ENCODE results near the gene PPP1R1C.

DNA sequence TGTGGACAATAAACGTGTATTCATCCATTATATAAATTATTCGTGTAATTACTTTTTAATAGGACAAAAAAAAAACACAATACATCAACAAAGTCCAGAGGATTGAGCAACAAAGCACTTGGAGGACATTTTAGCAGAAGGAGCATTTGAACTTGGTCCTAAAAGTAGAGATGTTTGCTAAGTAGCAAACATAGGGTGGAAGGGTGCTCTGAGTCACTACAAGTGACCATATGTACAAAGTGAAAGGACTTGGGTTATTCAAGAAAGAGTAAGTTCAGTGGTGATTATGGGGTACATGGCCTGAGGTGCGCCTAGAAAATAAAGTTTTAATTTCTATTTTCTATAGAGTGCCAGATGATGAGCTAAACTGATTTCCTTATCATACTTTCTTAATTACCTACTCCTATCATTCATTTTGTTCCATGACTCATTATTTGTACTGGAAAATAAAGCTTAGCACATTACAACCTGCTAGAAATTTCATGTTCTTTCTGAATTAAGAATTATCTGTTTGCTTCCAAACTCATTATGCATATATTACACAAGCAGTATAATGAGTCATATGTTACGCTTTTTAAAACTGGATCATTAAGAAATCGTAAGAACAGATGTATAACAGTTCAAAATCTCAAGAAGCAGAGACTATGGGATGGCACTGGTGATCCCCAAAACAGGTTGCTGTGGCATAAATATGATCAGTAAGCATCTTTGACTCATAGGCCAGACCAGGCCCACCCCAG is 13.1 kb upstream of the PPP1R1C start:
- no peak for TF ChIP-seq POLR2AphosphoS5 (IDR thresholded peaks at IDR 0.05; ENCODE audit: low read depth)
- TF ChIP-seq, protein P1, sequence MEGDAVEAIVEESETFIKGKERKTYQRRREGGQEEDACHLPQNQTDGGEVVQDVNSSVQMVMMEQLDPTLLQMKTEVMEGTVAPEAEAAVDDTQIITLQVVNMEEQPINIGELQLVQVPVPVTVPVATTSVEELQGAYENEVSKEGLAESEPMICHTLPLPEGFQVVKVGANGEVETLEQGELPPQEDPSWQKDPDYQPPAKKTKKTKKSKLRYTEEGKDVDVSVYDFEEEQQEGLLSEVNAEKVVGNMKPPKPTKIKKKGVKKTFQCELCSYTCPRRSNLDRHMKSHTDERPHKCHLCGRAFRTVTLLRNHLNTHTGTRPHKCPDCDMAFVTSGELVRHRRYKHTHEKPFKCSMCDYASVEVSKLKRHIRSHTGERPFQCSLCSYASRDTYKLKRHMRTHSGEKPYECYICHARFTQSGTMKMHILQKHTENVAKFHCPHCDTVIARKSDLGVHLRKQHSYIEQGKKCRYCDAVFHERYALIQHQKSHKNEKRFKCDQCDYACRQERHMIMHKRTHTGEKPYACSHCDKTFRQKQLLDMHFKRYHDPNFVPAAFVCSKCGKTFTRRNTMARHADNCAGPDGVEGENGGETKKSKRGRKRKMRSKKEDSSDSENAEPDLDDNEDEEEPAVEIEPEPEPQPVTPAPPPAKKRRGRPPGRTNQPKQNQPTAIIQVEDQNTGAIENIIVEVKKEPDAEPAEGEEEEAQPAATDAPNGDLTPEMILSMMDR (conservative IDR thresholded peaks at IDR 0.05; ENCODE audit: low read depth in 2 of 2) = no peak
- no peak for TF ChIP-seq EZH2 (IDR thresholded peaks at IDR 0.05; ENCODE audit: low read depth, unreplicated experiment)
- TF ChIP-seq, protein P2, sequence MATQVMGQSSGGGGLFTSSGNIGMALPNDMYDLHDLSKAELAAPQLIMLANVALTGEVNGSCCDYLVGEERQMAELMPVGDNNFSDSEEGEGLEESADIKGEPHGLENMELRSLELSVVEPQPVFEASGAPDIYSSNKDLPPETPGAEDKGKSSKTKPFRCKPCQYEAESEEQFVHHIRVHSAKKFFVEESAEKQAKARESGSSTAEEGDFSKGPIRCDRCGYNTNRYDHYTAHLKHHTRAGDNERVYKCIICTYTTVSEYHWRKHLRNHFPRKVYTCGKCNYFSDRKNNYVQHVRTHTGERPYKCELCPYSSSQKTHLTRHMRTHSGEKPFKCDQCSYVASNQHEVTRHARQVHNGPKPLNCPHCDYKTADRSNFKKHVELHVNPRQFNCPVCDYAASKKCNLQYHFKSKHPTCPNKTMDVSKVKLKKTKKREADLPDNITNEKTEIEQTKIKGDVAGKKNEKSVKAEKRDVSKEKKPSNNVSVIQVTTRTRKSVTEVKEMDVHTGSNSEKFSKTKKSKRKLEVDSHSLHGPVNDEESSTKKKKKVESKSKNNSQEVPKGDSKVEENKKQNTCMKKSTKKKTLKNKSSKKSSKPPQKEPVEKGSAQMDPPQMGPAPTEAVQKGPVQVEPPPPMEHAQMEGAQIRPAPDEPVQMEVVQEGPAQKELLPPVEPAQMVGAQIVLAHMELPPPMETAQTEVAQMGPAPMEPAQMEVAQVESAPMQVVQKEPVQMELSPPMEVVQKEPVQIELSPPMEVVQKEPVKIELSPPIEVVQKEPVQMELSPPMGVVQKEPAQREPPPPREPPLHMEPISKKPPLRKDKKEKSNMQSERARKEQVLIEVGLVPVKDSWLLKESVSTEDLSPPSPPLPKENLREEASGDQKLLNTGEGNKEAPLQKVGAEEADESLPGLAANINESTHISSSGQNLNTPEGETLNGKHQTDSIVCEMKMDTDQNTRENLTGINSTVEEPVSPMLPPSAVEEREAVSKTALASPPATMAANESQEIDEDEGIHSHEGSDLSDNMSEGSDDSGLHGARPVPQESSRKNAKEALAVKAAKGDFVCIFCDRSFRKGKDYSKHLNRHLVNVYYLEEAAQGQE (IDR thresholded peaks at IDR 0.05; ENCODE audit: unreplicated experiment) = no peak
- TF ChIP-seq ZNF331 (CRISPR knock-in tag; IDR thresholded peaks at IDR 0.05; ENCODE audit: low read depth) = no peak
- no peak for TF ChIP-seq NANOG (IDR thresholded peaks at IDR 0.05; ENCODE audit: borderline replicate concordance)
- no peak for TF ChIP-seq EZH2phosphoT487 (IDR thresholded peaks at IDR 0.05; ENCODE audit: unreplicated experiment)
- TF ChIP-seq, protein P3, sequence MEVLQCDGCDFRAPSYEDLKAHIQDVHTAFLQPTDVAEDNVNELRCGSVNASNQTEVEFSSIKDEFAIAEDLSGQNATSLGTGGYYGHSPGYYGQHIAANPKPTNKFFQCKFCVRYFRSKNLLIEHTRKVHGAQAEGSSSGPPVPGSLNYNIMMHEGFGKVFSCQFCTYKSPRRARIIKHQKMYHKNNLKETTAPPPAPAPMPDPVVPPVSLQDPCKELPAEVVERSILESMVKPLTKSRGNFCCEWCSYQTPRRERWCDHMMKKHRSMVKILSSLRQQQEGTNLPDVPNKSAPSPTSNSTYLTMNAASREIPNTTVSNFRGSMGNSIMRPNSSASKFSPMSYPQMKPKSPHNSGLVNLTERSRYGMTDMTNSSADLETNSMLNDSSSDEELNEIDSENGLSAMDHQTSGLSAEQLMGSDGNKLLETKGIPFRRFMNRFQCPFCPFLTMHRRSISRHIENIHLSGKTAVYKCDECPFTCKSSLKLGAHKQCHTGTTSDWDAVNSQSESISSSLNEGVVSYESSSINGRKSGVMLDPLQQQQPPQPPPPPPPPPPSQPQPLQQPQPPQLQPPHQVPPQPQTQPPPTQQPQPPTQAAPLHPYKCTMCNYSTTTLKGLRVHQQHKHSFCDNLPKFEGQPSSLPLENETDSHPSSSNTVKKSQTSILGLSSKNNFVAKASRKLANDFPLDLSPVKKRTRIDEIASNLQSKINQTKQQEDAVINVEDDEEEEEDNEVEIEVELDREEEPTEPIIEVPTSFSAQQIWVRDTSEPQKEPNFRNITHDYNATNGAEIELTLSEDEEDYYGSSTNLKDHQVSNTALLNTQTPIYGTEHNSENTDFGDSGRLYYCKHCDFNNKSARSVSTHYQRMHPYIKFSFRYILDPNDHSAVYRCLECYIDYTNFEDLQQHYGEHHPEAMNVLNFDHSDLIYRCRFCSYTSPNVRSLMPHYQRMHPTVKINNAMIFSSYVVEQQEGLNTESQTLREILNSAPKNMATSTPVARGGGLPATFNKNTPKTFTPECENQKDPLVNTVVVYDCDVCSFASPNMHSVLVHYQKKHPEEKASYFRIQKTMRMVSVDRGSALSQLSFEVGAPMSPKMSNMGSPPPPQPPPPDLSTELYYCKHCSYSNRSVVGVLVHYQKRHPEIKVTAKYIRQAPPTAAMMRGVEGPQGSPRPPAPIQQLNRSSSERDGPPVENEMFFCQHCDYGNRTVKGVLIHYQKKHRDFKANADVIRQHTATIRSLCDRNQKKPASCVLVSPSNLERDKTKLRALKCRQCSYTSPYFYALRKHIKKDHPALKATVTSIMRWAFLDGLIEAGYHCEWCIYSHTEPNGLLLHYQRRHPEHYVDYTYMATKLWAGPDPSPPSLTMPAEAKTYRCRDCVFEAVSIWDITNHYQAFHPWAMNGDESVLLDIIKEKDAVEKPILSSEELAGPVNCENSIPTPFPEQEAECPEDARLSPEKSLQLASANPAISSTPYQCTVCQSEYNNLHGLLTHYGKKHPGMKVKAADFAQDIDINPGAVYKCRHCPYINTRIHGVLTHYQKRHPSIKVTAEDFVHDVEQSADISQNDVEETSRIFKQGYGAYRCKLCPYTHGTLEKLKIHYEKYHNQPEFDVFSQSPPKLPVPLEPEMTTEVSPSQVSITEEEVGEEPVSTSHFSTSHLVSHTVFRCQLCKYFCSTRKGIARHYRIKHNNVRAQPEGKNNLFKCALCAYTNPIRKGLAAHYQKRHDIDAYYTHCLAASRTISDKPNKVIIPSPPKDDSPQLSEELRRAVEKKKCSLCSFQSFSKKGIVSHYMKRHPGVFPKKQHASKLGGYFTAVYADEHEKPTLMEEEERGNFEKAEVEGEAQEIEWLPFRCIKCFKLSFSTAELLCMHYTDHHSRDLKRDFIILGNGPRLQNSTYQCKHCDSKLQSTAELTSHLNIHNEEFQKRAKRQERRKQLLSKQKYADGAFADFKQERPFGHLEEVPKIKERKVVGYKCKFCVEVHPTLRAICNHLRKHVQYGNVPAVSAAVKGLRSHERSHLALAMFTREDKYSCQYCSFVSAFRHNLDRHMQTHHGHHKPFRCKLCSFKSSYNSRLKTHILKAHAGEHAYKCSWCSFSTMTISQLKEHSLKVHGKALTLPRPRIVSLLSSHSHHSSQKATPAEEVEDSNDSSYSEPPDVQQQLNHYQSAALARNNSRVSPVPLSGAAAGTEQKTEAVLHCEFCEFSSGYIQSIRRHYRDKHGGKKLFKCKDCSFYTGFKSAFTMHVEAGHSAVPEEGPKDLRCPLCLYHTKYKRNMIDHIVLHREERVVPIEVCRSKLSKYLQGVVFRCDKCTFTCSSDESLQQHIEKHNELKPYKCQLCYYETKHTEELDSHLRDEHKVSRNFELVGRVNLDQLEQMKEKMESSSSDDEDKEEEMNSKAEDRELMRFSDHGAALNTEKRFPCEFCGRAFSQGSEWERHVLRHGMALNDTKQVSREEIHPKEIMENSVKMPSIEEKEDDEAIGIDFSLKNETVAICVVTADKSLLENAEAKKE (CRISPR knock-in tag; IDR thresholded peaks at IDR 0.05) = no peak
- TF ChIP-seq, protein P4, sequence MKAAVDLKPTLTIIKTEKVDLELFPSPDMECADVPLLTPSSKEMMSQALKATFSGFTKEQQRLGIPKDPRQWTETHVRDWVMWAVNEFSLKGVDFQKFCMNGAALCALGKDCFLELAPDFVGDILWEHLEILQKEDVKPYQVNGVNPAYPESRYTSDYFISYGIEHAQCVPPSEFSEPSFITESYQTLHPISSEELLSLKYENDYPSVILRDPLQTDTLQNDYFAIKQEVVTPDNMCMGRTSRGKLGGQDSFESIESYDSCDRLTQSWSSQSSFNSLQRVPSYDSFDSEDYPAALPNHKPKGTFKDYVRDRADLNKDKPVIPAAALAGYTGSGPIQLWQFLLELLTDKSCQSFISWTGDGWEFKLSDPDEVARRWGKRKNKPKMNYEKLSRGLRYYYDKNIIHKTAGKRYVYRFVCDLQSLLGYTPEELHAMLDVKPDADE (IDR thresholded peaks at IDR 0.05) = no peak
- no peak for TF ChIP-seq CREB1 (CRISPR knock-in tag; IDR thresholded peaks at IDR 0.05; ENCODE audit: low read depth)
- no peak for TF ChIP-seq ZNF114 (CRISPR knock-in tag; IDR thresholded peaks at IDR 0.05)
- no peak for TF ChIP-seq JUNB (IDR thresholded peaks at IDR 0.05; ENCODE audit: unreplicated experiment)

Measured in GM23338 (cell line).